NOMO-1 treated with dmso at 0.1 percent for 144 hours (cell line): ENCODE data around the gene CUEDC1.
A peak's percentile ranks its signal among the peaks of the same experiment; 100 is the strongest.

ENCODE experiments used
- DNase-seq: peaks from one replicate; lab custom pipeline; 2025; ENCODE audit not compliant: unreplicated experiment; lab: John Stamatoyannopoulos, UW

Gene CUEDC1, protein sequence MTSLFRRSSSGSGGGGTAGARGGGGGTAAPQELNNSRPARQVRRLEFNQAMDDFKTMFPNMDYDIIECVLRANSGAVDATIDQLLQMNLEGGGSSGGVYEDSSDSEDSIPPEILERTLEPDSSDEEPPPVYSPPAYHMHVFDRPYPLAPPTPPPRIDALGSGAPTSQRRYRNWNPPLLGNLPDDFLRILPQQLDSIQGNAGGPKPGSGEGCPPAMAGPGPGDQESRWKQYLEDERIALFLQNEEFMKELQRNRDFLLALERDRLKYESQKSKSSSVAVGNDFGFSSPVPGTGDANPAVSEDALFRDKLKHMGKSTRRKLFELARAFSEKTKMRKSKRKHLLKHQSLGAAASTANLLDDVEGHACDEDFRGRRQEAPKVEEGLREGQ

DNA sequence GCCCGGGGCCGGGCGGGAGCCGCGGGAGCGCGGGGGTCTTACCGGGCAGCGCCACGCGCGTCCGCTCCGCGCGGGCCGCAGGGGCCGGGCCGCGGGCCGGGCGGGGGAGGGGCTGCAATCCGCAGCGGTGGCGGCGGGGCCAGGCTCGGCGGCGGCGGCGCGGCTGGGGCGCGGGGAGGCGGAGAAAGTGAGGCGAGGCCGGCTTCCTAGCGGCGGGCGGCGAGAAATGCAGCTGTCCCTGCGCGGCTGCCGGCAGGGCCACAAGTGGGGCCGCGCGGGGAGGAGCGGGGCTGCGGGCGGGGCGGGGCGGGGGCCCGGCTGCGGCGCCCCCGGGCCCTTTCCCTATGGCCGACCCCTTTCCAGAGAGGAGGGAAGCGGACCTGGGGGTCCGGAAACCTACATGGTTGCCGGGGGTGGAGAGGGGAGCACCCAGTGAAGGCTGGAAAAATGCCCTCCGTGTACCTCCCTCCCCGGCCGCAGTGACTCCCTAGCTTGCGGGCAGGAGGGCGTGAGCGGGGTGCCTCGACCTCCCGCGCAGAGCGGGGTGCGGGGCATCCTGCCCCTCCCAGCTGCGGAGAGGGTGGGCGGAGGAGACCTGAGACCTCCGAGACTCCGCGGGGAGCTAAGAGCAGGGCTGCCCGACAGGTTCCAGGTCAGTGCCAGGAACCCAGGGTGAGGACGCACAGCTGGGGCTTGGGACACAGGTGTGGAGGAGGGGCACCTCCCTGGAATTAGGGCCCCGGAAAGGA, at the start of gene CUEDC1:
TSS of gene CUEDC1 (minus strand) at position 230 of the 749 bp plus-strand sequence. CDS start 69,848 bp downstream, outside the sequence.
- DNase-seq: peak; percentile 43

- no peak for DNase-seq
Measured at GRCh38 chr17:58004060-58004459, 48.8 kb upstream of the CUEDC1 start.

DNA sequence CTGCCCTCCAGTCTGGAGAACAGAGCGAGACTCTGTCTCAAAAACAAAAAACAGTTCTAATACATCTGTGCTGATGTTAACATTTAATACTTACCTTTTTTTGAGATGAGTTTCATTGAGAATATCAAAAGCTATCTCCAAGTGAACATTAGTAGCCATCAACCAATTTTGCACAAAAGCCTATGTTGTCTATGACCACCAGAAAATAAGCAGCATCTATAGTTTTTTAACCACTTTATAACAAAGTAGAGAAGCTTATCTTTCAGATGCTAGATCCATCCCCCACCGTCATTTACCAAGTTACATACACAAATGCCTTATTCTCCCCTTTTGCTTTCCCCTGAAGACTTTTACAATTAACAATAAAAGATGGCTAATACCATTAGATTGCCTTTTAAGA, 47.8 kb upstream of the CUEDC1 start:
- DNase-seq: no peak

DNA sequence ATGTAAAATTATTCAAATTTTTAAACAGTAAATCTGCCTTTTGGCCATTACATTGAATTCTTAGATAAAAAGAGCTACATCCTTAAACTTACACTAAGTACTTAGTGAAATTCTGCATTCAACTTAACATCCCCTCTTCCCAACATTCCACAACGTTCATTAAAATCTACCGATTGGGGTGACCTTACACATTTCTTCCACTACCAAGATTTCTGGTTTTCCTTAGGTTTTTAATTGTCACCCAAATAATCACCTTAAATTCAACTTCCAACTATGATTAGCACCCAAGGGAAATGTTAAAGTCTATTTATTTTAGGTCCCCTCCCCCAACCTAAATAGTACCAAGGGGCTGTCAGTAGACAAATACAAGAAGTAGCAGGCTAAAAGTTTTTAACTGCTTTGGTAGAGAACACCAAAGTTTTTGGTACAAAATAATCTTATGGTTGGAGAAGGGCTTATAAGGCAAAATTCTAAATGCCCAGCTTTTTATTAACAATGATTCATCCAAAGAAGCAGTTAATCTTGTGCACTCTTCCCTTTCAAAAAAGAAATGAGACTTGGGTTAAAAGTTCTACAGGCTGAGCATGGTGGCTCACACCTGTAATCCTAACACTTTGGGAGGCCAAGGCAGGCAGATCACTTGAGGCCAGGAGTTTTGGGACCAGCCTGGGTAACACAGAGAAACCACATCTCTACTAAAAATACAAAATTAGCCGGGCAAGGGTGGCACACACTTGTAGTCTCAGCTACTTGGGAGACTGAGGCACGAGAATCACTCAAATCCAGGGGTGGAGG, 47.1 kb upstream of the CUEDC1 start:
- no peak for DNase-seq

- DNase-seq: no peak
Measured at GRCh38 chr17:58001461-58002124, 46.4 kb upstream of the CUEDC1 start.

DNA sequence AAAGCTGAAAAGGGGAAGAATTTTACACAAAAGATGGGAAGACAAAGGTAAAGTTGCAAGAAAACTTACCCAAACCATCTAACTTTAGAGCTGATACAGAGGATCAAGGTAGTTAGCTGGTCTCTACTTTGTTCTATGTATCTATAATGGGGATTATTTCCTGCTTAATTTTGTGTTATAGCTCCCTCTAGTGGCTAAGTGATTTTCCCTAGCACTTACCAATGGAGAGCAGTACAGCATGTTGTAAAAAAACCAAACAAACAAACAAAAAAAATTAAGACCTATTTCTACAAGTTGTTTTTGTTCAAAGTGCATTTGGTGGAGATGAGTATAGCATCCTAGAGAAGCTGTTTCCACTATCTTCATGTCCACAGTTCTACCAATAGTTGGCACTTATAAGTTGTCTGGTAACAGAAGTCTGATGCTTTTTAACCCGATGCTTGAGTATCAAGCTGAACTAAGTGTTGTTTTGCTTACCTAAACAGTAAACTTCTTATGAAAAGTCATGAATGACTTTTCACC, 44.3 kb upstream of the CUEDC1 start:
- DNase-seq: no peak

GRCh38 chr17:57999010-57999495, 43.8 kb upstream of the CUEDC1 start:
- no peak for DNase-seq

- no peak for DNase-seq
Measured at GRCh38 chr17:57997085-57997809, 42.0 kb upstream of the CUEDC1 start.

- peak; percentile 39 for DNase-seq
Measured at GRCh38 chr17:57995076-57995956, 40.1 kb upstream of the CUEDC1 start.

- no peak for DNase-seq
Measured at GRCh38 chr17:57994436-57994835, 39.2 kb upstream of the CUEDC1 start.

DNA sequence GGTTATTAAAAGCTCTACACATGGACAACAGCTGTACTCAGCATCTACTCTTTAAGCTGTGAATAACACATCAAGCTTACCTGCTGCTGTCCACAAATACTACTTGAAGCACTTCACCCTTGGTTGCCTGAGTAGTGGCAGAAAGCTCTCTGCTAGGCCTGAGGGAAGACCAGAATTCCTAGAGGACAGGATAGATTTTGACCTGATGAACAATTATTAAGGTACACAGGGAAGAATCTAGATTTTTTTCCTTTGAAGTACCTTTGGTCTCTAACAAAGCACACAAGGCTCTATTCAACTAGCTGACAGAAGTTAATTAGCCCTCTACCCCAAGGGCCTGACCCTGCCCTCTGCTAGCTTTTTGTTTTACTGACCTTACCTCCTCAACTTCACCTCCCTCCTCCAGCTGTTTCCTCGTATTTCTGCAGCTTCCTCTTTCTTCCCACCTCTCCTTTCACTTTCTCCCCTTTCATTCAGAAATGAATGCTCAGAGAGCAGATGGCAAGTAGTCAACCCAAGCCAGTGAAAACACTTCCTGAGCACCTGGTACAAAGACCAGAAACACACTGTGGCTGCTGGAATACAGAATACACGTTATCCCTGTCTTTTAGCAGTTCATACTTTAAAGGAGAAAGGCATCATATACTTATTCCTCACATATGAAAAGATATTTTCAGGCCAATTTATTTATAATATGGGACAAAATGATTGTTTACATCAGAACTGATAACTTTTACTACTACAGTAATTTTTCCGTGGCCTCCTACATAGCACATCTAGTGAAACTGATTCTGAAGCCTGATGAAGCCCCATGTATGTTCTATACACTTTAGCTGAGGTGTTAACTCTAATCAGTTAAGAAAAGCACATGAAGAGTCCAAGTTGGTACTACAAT, 38.5 kb upstream of the CUEDC1 start:
- DNase-seq: peak; percentile 64

- DNase-seq: no peak
Measured at GRCh38 chr17:57991537-57991936, 36.3 kb upstream of the CUEDC1 start.

- no peak for DNase-seq
Measured at GRCh38 chr17:57990037-57990436, 34.8 kb upstream of the CUEDC1 start.

DNA sequence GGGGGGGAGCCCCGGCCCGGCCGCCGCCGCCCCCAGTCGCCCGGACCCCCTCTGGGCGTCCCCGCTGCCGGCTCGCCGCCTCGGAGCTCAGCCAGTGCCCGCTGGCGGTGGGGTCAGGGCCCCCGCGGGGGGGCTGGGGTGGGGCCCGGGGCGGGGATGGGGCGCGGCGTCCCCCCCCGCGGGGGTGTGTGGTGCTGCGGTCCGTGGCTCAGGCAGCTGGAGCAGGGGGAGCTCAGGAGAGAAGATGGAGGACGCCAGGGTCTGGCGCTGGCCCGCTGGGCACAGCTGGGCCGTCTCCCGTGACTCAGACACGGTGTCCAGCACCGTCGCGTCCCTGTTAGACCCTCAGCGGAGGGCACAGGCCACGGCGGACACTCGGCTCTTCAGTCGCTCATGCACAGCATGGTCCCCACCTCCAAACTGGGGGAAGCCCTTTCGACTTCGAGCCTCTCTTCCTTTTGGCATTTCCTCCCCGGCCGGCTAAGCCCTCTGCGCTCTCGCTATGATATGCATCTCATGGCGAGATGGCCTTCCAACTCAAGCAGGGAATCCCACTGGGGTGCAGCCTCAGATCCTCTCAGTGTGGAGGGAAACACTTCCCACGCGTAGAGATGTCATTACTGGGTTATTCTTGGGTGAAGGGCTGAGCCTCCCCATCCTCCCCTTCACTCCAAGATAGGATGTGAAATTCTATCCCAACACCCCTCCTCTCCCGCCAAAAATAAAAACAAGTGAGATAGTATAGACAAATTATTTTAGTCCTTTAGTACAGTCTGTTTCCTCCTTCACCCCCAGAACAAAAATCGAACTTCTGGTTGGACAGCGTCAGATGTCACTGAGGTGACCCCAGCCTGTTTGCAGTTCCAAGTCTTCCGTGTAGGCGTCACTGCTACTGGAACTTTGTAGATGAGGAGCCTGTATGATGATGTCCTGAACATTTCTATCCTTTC, 33.4 kb upstream of the CUEDC1 start:
- peak; percentile 56 for DNase-seq

DNA sequence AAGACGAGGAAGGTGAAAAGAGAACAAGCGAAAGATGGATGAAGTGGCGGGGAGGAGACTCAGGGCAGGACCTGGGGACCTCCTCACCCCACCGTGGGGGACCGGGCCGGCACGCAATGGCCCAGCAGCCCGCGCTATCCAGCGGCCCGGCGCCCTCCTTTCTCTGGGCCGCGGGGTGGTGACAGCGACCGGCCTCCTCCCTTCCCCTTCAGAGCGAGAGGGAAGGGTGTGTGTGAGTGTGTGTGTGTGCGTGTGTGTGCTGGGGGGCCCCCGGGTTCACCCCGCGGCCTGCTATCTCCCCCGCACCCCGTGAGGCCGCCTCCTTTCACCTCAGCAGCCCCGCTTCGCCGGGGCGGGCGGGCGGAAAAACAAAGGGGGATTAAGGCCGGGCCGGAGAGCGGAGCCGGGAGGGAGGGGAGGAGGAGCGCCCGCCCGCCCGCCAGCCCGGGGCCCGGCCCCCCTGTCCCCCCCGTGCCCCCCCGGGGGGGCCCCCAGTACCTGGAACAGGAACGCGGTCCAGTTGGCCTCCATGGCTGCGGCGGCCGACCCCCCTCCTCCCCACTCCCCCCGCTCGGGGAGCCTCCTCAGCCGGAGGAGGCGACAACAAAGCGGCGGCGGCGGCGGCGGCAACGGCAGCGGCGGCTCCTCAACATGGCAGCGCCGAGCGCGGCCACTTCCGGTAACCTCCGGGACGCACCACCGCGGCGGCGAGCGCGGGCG, 32.5 kb upstream of the CUEDC1 start, which contains the start of gene VEZF1:
TSS of gene VEZF1 (minus strand) at position 674 of the 720 bp plus-strand sequence. CDS start at position 531, 143 bp downstream.
- DNase-seq: peak; percentile 58
